ENCODE data around the gene GRK6.
"Not testable (repeated sequence)": the region's sequence is repeated elsewhere in the genome, so short reads cannot be mapped to it uniquely, and the experiment has no call there.

Gene GRK6

GRCh38 chr5:177409043-177409801 is 17.3 kb upstream of the GRK6 start, which contains the start of gene F12:
TSS of gene F12 (minus strand) at chr5:177409564. CDS start at chr5:177409527, 37 bp downstream.
- no peak for TF ChIP-seq CTCF (IDR thresholded peaks at IDR 0.05; ENCODE audit: unreplicated experiment in 3 of 3)

DNA sequence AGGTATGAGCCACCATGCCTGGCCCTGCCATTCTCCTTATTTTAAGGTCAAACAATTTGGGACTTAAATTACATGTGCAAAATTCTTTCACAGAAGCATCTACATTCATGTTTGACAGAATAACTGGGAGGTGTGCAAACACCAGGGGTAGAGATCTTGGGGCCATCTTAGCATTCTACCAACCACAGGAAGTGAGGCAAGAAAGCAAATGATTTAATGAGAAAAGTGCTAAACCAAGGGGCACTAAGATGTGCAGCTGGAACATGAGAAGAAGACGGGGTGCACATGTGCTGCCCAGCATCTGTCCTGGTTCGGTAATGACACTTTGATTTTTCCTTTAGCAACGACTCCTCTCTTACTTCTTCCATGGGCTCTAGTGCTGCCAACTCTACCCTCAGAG is 15.9 kb upstream of the GRK6 start:
- TF ChIP-seq CTCF (IDR thresholded peaks at IDR 0.05; ENCODE audit: unreplicated experiment in 3 of 3) = no peak
- Mint-ChIP-seq H3K4me1 (no peaks in the 10 kb centered on the region), H3K36me3 (ENCODE audit: low read depth) (no peaks in the 10 kb centered on the region), H3K4me3 (no peak overlapping the region), H3K27ac (no peak overlapping the region), H3K9me3 (no peaks in the 10 kb centered on the region), H3K27me3 (ENCODE audit: low read depth) (peaks cover 43% of the 10 kb centered on the region)

More at GRCh38 chr5:177409043-177409801, 17.3 kb upstream of the GRK6 start, which contains the start of gene F12:
- Mint-ChIP-seq H3K36me3 (ENCODE audit: low read depth) (no peaks in the 10 kb centered on the region), H3K9me3 (no peaks in the 10 kb centered on the region), H3K27ac (no peak within 1 kb of the TSS), H3K27me3 (ENCODE audit: low read depth) (peaks cover 51% of the 10 kb centered on the region), H3K4me1 (peaks cover 4% of the 10 kb centered on the region), H3K4me3 (no peak within 1 kb of the TSS)

GRCh38 chr5:177412603-177413233 is 13.8 kb upstream of the GRK6 start:
- no peak overlapping the region for H3K27ac Mint-ChIP-seq
- no peak overlapping the region for H3K4me3 Mint-ChIP-seq
- TF ChIP-seq CTCF (IDR thresholded peaks at IDR 0.05; ENCODE audit: unreplicated experiment in 3 of 3) = no peak
- no peaks in the 10 kb centered on the region for H3K4me1 Mint-ChIP-seq
- no peaks in the 10 kb centered on the region for H3K9me3 Mint-ChIP-seq
- H3K36me3 Mint-ChIP-seq (ENCODE audit: low read depth) = no peaks in the 10 kb centered on the region
- H3K27me3 Mint-ChIP-seq (ENCODE audit: low read depth) = peaks cover 31% of the 10 kb centered on the region

DNA sequence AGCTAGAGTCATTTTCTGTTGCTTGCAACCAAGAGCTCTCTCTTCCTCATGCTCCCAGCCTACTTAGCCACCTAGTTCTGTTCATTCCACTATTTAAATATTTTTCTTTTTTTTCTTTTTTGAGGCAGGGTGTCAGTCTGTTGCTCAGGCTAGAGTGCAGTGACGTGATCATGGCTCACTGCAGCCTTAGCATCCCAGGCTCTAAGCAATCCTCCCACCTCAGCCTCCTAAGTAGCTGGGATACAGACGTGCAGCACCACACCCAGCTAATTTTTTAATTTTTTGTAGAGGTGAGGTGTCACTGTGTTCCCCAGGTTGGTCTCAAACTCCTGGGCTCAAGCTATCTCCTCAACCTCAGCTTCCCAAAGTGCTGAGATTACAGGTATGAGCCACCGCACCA is 12.0 kb upstream of the GRK6 start:
- Mint-ChIP-seq H3K27me3 (ENCODE audit: low read depth) (peaks cover 22% of the 10 kb centered on the region), H3K27ac (no peak overlapping the region), H3K9me3 (no peaks in the 10 kb centered on the region), H3K36me3 (ENCODE audit: low read depth) (no peaks in the 10 kb centered on the region), H3K4me1 (no peaks in the 10 kb centered on the region), H3K4me3 (no peak overlapping the region)
- TF ChIP-seq CTCF (IDR thresholded peaks at IDR 0.05; ENCODE audit: unreplicated experiment in 3 of 3) = no peak

- not testable (repeated sequence) for H3K4me1 Mint-ChIP-seq; H3K9me3 Mint-ChIP-seq; H3K36me3 Mint-ChIP-seq (ENCODE audit: low read depth)
Measured at GRCh38 chr5:177417081-177417480, 9.4 kb upstream of the GRK6 start.

GRCh38 chr5:177419046-177419445 is 7.4 kb upstream of the GRK6 start:
- H3K27ac Mint-ChIP-seq = no peak overlapping the region
- no peak for TF ChIP-seq CTCF (IDR thresholded peaks at IDR 0.05; ENCODE audit: unreplicated experiment in 3 of 3)
- peaks cover 7% of the 10 kb centered on the region for H3K4me1 Mint-ChIP-seq
- no peak overlapping the region for H3K4me3 Mint-ChIP-seq
- no peaks in the 10 kb centered on the region for H3K9me3 Mint-ChIP-seq
- no peaks in the 10 kb centered on the region for H3K36me3 Mint-ChIP-seq (ENCODE audit: low read depth)
- peaks cover 12% of the 10 kb centered on the region for H3K27me3 Mint-ChIP-seq (ENCODE audit: low read depth)

More at GRCh38 chr5:177417081-177417480, 9.4 kb upstream of the GRK6 start:
- H3K4me3 Mint-ChIP-seq, H3K27ac Mint-ChIP-seq: not testable (repeated sequence)
- peaks cover 23% of the 10 kb centered on the region for H3K27me3 Mint-ChIP-seq (ENCODE audit: low read depth)

DNA sequence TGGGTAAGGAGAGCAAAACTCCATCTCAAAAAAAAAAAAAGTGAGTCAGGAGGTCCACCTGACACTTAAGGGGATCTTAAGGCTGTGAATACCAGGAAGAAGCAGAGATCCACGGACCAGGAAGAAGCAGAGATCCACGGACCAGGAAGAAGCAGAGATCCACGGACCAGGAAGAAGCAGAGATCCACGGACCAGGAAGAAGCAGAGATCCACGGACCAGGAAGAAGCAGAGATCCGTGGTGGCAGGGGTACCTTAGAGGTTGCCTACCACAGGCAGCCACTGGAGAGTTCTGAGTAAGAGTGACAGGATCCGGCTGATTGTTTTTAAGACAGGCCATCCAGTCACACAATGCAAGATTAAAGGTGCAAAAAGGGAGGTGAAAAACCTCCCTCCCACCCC is 6.0 kb upstream of the GRK6 start:
- H3K27me3 Mint-ChIP-seq (ENCODE audit: low read depth); H3K4me1 Mint-ChIP-seq: not testable (repeated sequence)

More for the DNA sequence above, 6.0 kb upstream of the GRK6 start:
- not testable (repeated sequence) for H3K36me3 Mint-ChIP-seq (ENCODE audit: low read depth); H3K9me3 Mint-ChIP-seq; H3K4me3 Mint-ChIP-seq; H3K27ac Mint-ChIP-seq

Data from nephron (organoid).